Thymus (tissue), 11 donors: ENCODE data around the gene NHS. TPM values are rescaled to one million over a fixed set of nuclear protein-coding genes. Genes with fewer than 3 reads are reported as not detected.

Source experiments
- DNase-seq, 9 donors: peaks; one replicate each; pipeline ENCODE4 v3.0.0-alpha.2; 2013; ENCODE audit warnings: low spot score in 9 of 9, low read depth in 6 of 9, missing footprints in 1 of 9
- H3K27ac ChIP-seq, 2 donors: one replicate each; pipeline ENCODE4 v1.5.1; 2013; ENCODE audit warnings: control low read depth in 1 of 2, low read depth in 1 of 2, low read length in 1 of 2, mild to moderate bottlenecking in 1 of 2, moderate library complexity in 1 of 2
- H3K27me3 ChIP-seq, 2 donors: one replicate each; pipeline ENCODE4 v1.5.1; 2013; ENCODE audit warnings: low read length in 1 of 2; ENCODE audit not compliant: control insufficient read depth in 2 of 2, insufficient read depth in 1 of 2
- H3K36me3 ChIP-seq, 2 donors: one replicate each; pipeline ENCODE4 v1.5.1; 2013; ENCODE audit warnings: low read length in 1 of 2, mild to moderate bottlenecking in 1 of 2, moderate library complexity in 1 of 2; ENCODE audit not compliant: control insufficient read depth in 2 of 2, insufficient read depth in 2 of 2
- H3K4me1 ChIP-seq, 2 donors: one replicate each; pipeline ENCODE4 v1.5.1; 2013; ENCODE audit warnings: low read length in 2 of 2; ENCODE audit not compliant: control insufficient read depth in 2 of 2, insufficient read depth in 2 of 2
- H3K4me3 ChIP-seq, 2 donors: one replicate each; pipeline ENCODE4 v1.5.1; 2013; ENCODE audit warnings: low read length in 2 of 2, control low read depth in 1 of 2, mild to moderate bottlenecking in 1 of 2
- H3K9me3 ChIP-seq, 2 donors: one replicate each; pipeline ENCODE4 v1.5.1; 2013; ENCODE audit warnings: low read length in 1 of 2, mild to moderate bottlenecking in 1 of 2; ENCODE audit not compliant: control insufficient read depth in 2 of 2, insufficient read depth in 1 of 2
- WGBS: extraction: QIAGEN DNeasy Blood & Tissue Kit; methylation state at CpG from one replicate; pipeline ENCODE4 v1.1.7; 2013; 5-methylcytosine and 5-hydroxymethylcytosine counted together
- polyA plus RNA-seq: library from polyadenylated mRNA; stranded (reverse); fragments of 200-250 nt; gene quantifications from one replicate; pipeline ENCODE4 v1.2.3, GENCODE V29; 2013
- total RNA-seq: library from RNA; stranded (reverse); fragments of 120-200 nt; gene quantifications from one replicate; pipeline ENCODE4 v1.2.4, GENCODE V29; 2013
- donor health status: healthy.

NHS gene
- total and polyA plus RNA-seq, 2 donors: 1.7 to 2.8 TPM

GRCh38 chrX:17413228-17413627 is 38.2 kb downstream of the NHS start:
- Histone ChIP-seq H3K27ac (no peak overlapping the region), H3K9me3 (no peaks in the 10 kb centered on the region), H3K4me3 (no peak overlapping the region), H3K4me1 (no peaks in the 10 kb centered on the region), H3K27me3 (peaks cover 0 to 2% of the 10 kb centered on the region in 2 donors), H3K36me3 (no peaks in the 10 kb centered on the region)
- DNase-seq: no peak
- WGBS: 96% methylated on average over 4 of the region's 4 CpGs

DNA sequence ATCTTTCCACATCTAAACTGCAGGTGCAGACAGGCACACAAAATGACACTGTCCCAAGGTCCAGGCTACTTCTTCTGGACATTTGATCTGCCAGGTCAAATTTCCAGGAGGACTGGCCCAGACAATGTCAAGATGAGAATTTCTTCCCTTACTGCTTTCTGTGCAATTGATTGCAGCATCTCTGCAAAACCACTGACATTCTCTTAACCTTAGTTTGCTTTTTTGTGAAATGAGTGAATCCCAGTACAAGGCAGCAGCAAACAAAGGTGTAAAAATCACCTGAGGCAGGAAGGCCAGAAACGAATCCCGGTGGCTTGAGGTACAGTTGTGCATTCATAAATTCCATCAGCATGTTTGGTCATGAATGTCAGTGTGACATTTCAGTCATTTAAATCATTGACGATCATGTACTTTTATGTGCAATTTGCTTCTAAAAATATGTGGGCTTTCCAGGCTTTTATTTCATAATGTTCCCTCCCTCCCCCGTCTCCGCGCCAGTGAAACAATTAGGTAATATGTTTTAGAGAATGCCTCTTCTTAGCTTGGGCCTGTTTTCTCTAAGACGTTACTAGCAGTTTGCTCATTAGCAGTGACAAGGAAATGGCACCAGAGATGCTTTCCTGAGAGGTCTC is 39.1 kb downstream of the NHS start:
- Histone ChIP-seq H3K27me3 (peaks cover 0 to 2% of the 10 kb centered on the region in 2 donors), H3K27ac (peak overlapping the region in 1 of 2 donors; percentile 43), H3K9me3 (no peaks in the 10 kb centered on the region), H3K36me3 (no peaks in the 10 kb centered on the region), H3K4me3 (no peak overlapping the region), H3K4me1 (no peaks in the 10 kb centered on the region)
- no peak for DNase-seq
- WGBS: 91% methylated on average over 7 of the region's 7 CpGs

DNA sequence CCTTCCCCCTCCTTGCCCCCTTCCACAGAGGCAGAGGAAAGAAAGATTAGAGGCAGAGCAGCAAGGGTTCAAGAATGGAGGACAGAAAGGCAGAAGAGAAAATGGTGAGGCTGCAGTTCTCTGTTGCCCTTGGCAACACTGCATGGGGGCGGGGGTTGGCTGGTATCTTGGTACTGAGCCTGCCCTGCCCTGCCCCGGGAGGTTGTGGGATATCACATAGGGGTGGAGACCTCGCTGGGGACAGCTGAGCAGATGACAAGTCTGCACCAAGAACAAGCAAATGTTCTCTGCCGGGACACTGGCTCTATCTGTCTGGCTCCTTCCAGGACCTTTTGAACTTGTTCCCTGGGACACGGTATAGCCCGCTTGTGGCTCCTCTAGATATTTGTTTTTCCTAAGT is 39.8 kb downstream of the NHS start:
- H3K27me3 ChIP-seq: peaks cover 0 to 2% of the 10 kb centered on the region in 2 donors
- H3K4me1 ChIP-seq: no peaks in the 10 kb centered on the region
- H3K9me3 ChIP-seq: no peaks in the 10 kb centered on the region
- 35% methylated on average over 6 of the region's 6 CpGs for WGBS
- no peak overlapping the region for H3K4me3 ChIP-seq
- H3K27ac ChIP-seq: peak overlapping the region; percentile 31 to 43
- no peaks in the 10 kb centered on the region for H3K36me3 ChIP-seq
- no peak for DNase-seq

DNA sequence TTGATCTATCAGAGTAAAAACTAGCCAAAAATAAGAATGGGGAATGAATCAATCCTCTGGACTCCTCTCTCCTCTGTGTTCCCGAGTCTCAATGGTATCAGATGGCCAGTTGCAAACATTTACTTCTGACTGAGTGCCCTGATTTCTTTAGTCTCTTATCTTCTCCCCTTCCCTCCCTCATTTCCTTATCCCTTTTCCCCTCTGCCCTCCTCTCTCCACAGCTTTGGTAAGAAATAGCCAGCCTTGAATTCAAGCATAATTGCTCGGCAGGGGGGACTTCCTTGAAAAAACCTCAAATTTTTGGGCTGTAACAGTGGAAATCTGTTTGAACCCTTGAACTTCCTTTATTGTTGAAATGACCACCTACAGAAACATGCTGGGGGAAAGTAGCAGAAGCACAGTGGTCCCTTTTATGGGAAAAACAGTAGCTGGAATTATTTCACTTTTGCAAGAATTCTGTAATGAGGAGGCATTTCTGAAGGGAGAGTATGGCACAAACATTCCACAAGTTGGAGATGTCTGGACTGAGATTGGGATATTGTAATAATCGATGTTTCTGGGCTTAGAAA is 40.3 kb downstream of the NHS start:
- Histone ChIP-seq H3K27ac (no peak overlapping the region), H3K4me3 (no peak overlapping the region)
- 43% methylated on average over 3 of the region's 3 CpGs for WGBS

DNA sequence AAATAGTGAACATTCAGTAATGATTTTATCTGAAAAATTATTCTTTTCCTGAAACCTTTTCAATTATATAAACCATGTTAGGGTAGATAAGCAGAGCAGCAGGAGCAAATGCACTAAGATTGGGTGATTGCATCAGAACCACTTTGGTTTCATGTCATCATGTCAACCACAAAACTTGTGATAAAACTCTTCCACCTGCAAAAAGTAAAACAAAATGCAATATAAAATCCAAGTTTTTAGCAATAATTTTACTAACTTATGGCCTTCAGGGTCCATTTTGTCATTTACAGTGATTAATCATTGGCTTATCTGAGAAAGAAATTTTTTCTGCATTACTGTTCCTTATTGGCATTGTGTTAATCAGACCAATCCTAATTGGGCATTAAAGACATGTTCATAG is 42.4 kb downstream of the NHS start:
- Histone ChIP-seq H3K9me3 (no peaks in the 10 kb centered on the region), H3K36me3 (no peaks in the 10 kb centered on the region), H3K4me1 (no peaks in the 10 kb centered on the region), H3K27me3 (peaks cover 0 to 2% of the 10 kb centered on the region in 2 donors), H3K4me3 (no peak overlapping the region), H3K27ac (no peak overlapping the region)
- no peak for DNase-seq

More for the DNA sequence above, 40.3 kb downstream of the NHS start:
- Histone ChIP-seq H3K36me3 (no peaks in the 10 kb centered on the region), H3K27me3 (peaks cover 0 to 2% of the 10 kb centered on the region in 2 donors), H3K4me1 (no peaks in the 10 kb centered on the region), H3K9me3 (no peaks in the 10 kb centered on the region)
- DNase-seq: no peak

DNA sequence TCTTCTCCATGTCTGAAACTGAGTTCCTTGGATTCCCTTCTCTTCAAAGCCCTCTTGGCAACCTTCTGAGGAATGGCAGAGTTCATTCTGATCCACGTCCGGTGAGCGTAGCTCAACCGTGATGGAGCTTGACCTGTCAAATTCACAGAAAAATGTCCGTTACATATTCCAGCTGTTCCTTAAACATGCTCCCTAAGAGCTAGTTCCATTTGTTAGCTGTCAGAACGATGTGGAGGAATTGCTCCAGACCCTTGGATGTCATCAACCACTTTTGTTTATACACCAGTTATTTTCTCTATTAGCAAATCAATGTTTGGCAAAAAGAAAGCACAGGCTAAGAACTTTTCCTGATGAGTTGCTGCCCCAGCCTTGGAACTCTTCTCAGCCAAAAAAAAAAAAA is 50.1 kb downstream of the NHS start:
- WGBS: 85% methylated on average over 6 of the region's 6 CpGs
- Histone ChIP-seq H3K27ac (no peak overlapping the region), H3K27me3 (no peaks in the 10 kb centered on the region), H3K36me3 (no peaks in the 10 kb centered on the region), H3K9me3 (no peaks in the 10 kb centered on the region), H3K4me3 (no peak overlapping the region), H3K4me1 (no peaks in the 10 kb centered on the region)
- DNase-seq: no peak

DNA sequence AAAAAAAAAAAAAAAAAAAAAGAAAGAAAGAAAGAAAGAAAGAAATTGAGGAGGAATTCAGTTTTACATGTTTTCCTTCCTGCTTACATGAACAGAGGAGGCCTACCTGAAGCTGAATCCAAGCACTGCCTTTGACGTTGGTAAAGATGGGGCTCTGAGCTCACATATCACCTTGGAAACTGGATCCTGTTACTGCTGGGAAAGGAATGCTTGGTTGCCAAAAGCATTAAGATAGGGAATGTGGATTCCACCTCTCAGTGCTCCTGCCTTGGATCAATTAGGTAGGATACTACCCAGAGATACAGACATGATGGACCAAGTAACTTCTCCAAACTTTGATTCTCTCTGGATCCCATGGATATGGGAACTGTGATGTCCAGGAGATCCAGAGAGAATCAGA is 50.6 kb downstream of the NHS start:
- H3K4me1 ChIP-seq: no peaks in the 10 kb centered on the region
- no peak overlapping the region for H3K27ac ChIP-seq
- DNase-seq: no peak
- no peaks in the 10 kb centered on the region for H3K36me3 ChIP-seq
- H3K4me3 ChIP-seq: no peak overlapping the region
- 75% methylated on average over 1 of the region's 1 CpG for WGBS
- H3K27me3 ChIP-seq: no peaks in the 10 kb centered on the region
- H3K9me3 ChIP-seq: no peaks in the 10 kb centered on the region

- H3K27me3 ChIP-seq: no peaks in the 10 kb centered on the region
- H3K4me1 ChIP-seq: no peaks in the 10 kb centered on the region
- WGBS: 57% methylated on average over 1 of the region's 1 CpG
- H3K4me3 ChIP-seq: no peak overlapping the region
- no peak for DNase-seq
- H3K36me3 ChIP-seq: no peaks in the 10 kb centered on the region
- no peaks in the 10 kb centered on the region for H3K9me3 ChIP-seq
- H3K27ac ChIP-seq: no peak overlapping the region
Observed at GRCh38 chrX:17431171-17431570, 56.2 kb downstream of the NHS start.

DNA sequence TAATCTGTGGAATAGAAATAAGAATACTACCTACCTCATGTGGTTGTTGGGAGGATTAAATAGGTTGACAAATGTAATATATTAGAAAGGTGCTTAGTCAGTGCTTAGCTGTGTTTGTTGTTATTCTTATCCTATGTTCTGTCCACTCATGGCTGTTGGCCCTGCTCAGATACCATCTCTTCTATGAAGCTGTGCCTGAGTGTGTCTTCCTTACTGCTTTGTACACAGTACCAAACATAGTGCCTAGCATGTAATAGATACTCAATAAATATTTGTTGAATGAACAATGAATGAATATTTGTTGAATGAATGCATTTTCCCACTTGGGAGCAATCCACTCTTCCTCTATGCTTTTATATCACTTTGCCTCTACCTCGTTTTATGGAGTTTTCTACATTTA is 57.2 kb downstream of the NHS start:
- 77% methylated on average over 1 of the region's 1 CpG for WGBS

More for the DNA sequence above, 57.2 kb downstream of the NHS start:
- no peak overlapping the region for H3K27ac ChIP-seq
- no peaks in the 10 kb centered on the region for H3K9me3 ChIP-seq
- H3K4me1 ChIP-seq: no peaks in the 10 kb centered on the region
- DNase-seq: no peak
- no peaks in the 10 kb centered on the region for H3K36me3 ChIP-seq
- H3K27me3 ChIP-seq: no peaks in the 10 kb centered on the region
- no peak overlapping the region for H3K4me3 ChIP-seq
